KG1 (cell line): ENCODE measurements around the gene CDK13.

Experiments
- DNase-seq: peaks from one replicate; lab custom pipeline; 2025; lab: John Stamatoyannopoulos, UW

CDK13 gene

GRCh38 chr7:40008223-40008815 lies 58.3 kb downstream of the CDK13 start:
- no peak for DNase-seq

GRCh38 chr7:40009301-40009700 lies 59.2 kb downstream of the CDK13 start:
- DNase-seq, result no peak

DNA sequence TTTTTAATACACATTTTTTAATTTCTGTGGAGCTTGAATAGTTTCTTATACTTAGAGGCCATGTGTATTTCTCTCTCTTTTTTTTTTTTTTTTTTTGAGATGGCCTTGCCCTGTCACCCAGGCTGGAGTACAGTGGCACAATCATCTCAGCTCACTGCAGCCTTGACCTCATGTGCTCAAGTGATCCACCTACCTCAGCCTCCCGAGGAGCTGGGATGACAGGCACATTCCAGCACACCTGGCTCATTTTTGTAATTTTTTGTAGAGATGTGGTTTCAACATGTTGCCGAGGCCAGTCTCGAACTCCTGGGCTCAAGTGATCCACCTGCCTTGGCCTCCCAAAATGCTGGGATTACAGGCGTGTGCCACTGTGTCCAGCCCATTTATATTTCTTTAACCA lies 64.3 kb downstream of the CDK13 start:
- DNase-seq, result no peak

GRCh38 chr7:40015790-40016296 lies 65.8 kb downstream of the CDK13 start:
- no peak for DNase-seq

- no peak for DNase-seq
These were observed 69.5 kb downstream of the CDK13 start for GRCh38 chr7:40019558-40019957.

DNA sequence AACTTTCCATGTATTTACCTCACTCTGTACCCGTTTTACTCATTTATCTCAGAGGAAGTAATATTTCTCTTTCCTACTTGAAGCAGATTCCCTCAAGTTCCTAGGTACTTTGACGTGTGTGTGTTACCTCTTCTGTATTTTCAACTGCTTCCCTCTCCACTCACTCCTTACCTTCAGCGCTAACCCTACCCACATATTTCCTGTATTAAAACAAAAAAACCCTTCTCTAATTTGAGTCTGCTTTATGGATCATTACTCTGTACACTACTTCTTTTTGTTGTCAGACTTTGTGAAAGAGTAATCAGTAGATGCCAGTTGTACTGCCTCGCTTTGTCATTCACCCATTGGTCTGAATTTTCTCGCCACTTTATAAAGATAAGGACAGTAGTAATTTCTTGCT lies 74.0 kb downstream of the CDK13 start:
- no peak for DNase-seq

DNA sequence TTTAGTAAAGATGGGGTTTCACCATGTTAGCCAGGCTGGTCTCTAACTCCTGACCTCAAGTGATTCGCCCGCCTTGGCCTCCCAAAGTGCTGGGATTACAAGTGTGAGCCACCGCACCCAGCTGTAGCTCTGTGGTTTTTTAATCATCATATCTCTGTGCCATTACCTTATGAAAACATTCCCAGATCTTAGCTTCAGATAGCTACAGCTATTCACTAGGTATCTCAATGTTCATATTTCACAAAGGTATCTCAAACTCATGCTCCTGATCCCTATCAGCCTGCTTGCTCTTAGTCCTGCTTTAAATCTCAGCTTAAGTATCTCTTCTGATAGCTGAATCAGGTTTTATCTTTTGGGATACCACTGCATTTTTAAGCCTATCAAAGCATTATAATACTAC lies 74.8 kb downstream of the CDK13 start:
- no peak for DNase-seq

GRCh38 chr7:40027545-40027944 lies 77.5 kb downstream of the CDK13 start:
- DNase-seq, result no peak

DNA sequence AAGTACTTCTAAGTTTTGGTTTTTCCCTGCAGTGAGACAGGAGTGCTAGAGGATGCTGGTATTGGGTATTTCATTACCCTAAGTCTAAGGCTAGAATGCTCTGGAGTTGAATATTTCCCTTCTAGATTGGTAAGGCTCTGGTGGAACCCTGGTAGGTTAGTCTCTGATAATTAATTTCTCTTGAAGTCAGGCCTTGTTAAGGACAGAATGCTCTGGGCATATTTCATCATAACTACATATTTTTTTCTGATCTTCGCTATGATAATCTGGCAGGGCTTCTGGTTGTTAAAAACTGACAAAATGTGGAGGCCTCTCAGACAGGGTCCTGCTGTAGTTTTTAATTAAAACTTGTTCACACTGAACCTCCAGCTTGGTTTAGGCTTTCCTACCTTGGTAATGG lies 83.8 kb downstream of the CDK13 start:
- DNase-seq, result no peak

- no peak for DNase-seq
These were observed 91.4 kb downstream of the CDK13 start for GRCh38 chr7:40041456-40041855.

- no peak for DNase-seq
These were observed 93.1 kb downstream of the CDK13 start for GRCh38 chr7:40043164-40043563.

GRCh38 chr7:40047661-40048060 lies 97.6 kb downstream of the CDK13 start:
- DNase-seq, result no peak

- no peak for DNase-seq
These were observed 107.2 kb downstream of the CDK13 start for GRCh38 chr7:40057292-40057691.

GRCh38 chr7:40058026-40058425 lies 108.0 kb downstream of the CDK13 start:
- DNase-seq, result no peak

DNA sequence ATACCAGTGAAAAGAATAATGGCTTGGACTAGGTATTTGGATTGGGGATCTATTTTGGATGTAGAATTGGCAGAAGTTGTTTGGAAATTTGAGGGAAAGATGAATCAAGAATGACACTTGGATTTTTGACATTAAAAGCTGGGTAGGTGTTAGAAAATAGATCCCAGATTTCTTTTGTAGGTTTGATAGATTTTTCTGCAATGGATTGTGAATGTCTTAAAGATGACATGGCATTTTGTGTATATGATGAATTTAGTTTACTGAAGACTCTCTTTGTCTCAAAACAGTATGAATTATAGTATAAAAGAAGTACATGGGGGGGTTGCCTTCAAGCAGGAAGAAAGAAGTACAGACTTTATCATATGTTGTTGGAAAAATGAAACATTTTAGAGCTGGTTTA lies 108.6 kb downstream of the CDK13 start:
- DNase-seq, result no peak

- DNase-seq, result no peak
These were observed 109.0 kb downstream of the CDK13 start for GRCh38 chr7:40059057-40059456.

GRCh38 chr7:40072268-40072667 lies 122.2 kb downstream of the CDK13 start:
- DNase-seq, result no peak

- DNase-seq, result no peak
These were observed 123.2 kb downstream of the CDK13 start for GRCh38 chr7:40073239-40073638.

DNA sequence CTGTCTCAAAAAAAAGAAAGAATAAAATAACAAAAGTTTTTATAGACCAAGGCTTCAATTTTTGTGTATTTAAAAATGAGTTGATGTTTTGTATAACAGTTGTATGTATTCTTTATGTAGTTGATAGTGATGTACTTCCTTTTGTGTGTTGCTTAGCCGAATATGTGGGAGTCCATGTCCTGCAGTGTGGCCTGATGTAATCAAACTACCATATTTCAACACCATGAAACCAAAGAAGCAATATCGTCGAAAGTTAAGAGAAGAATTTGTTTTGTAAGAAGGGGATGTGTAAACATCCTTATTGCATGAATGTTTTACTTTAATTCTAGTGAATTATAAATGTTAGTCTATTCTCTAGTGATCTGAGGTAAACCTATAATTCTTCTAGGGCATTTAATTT lies 127.8 kb downstream of the CDK13 start:
- DNase-seq, result no peak

- DNase-seq, result no peak
These were observed 142.1 kb downstream of the CDK13 start for GRCh38 chr7:40092182-40092581.

- DNase-seq, result no peak
These were observed 143.7 kb downstream of the CDK13 start for GRCh38 chr7:40093631-40094350.

DNA sequence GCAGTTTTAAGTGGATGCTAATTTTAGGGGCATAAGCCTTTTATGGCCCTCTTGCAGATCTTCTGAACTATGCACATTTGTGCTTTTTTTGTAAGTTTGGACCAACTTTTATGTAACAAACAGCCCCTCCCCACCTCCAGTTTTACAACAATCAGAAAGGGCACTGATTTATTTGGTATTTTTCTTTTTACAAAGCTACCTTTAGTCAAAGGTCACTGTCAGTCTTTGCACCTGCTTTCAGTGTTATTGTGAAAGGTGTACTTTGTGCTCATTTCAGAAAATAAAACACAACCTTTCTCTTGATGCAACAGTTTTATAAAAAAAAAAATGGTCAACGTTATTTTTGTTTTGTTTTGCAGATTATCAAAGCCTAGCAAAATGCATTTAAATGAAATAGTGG lies 145.2 kb downstream of the CDK13 start:
- DNase-seq, result no peak

DNA sequence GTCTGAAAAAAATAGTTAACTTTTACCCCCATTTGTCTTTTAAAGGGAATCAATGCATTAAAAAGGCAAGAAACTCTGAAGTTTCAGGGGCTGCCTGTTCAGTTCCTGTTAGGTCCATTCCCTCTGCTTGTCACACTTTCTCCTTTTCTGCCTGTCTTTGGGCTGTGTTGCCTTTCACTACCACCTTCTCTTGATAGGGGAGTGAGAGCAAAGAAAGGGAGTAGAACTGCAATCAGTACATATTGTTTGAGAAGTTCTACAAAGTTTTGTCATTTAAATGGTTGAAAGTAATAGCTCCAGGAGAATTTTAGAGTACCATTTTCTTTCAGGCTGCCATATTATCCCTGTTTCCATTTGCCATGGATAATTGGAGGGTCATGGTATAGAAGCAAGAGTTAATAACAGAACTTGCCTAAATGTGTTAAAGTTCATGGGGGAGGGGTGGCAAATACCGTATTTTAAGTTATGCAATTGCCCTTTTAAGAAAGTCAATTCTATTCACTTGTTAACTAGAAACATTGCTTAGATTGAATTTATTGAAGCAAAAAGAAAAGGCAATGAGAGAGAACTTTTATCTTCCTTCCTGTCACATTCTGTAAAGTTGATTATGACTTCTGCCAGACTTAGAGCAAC lies 145.8 kb downstream of the CDK13 start:
- no peak for DNase-seq
